Duodenal mucosa (tissue), 2 donors: Measurements from ENCODE around the gene BLID.

Experiments used
- H3K27ac ChIP-seq: one replicate; pipeline ENCODE4 v1.7.0; 2013; ENCODE audit warnings: low read depth, low read length
- H3K27me3 ChIP-seq, 2 donors: one replicate each; pipeline ENCODE4 v1.7.0; 2013; ENCODE audit warnings: low read length in 2 of 2, control low read depth in 1 of 2; ENCODE audit not compliant: insufficient read depth in 2 of 2, control insufficient read depth in 1 of 2
- H3K36me3 ChIP-seq, 2 donors: one replicate each; pipeline ENCODE4 v1.7.0; 2013; ENCODE audit warnings: low read length in 2 of 2, control low read depth in 1 of 2; ENCODE audit not compliant: insufficient read depth in 2 of 2, control insufficient read depth in 1 of 2
- H3K4me1 ChIP-seq, 2 donors: one replicate each; pipeline ENCODE4 v1.7.0; 2013; ENCODE audit warnings: low read length in 2 of 2, control low read depth in 1 of 2; ENCODE audit not compliant: insufficient read depth in 2 of 2, control insufficient read depth in 1 of 2
- H3K4me3 ChIP-seq, 2 donors: one replicate each; pipeline ENCODE4 v1.7.0; 2013; ENCODE audit warnings: low read length in 2 of 2, low read depth in 1 of 2
- H3K9ac ChIP-seq, 2 donors: one replicate each; pipeline ENCODE4 v1.7.0; 2013; ENCODE audit warnings: low read length in 2 of 2, low read depth in 1 of 2
- H3K9me3 ChIP-seq, 2 donors: one replicate each; pipeline ENCODE4 v1.7.0; 2013; ENCODE audit warnings: low read length in 2 of 2, control low read depth in 1 of 2; ENCODE audit not compliant: control insufficient read depth in 1 of 2

BLID gene

GRCh38 chr11:122105044-122105758 lies 10.8 kb downstream of the BLID start:
- Histone ChIP-seq H3K4me1 (no peaks in the 10 kb centered on the region), H3K9me3 (no peaks in the 10 kb centered on the region), H3K4me3 (no peak overlapping the region), H3K36me3 (no peaks in the 10 kb centered on the region), H3K27ac (no peak overlapping the region), H3K27me3 (peaks cover 0 to 8% of the 10 kb centered on the region in 2 donors), H3K9ac (no peak overlapping the region)

GRCh38 chr11:122104341-122104740 lies 11.7 kb downstream of the BLID start:
- Histone ChIP-seq H3K9me3 (no peaks in the 10 kb centered on the region), H3K27me3 (peaks cover 0 to 16% of the 10 kb centered on the region in 2 donors), H3K27ac (no peak overlapping the region), H3K4me1 (no peaks in the 10 kb centered on the region), H3K36me3 (no peaks in the 10 kb centered on the region), H3K9ac (no peak overlapping the region), H3K4me3 (no peak overlapping the region)

GRCh38 chr11:122103726-122104125 lies 12.3 kb downstream of the BLID start:
- H3K4me1 ChIP-seq, result no peaks in the 10 kb centered on the region
- no peak overlapping the region for H3K27ac ChIP-seq
- H3K4me3 ChIP-seq, result no peak overlapping the region
- H3K36me3 ChIP-seq, result no peaks in the 10 kb centered on the region
- H3K27me3 ChIP-seq, result peaks cover 0 to 16% of the 10 kb centered on the region in 2 donors
- no peaks in the 10 kb centered on the region for H3K9me3 ChIP-seq
- H3K9ac ChIP-seq, result no peak overlapping the region

- no peak overlapping the region for H3K9ac ChIP-seq
- H3K4me1 ChIP-seq, result no peaks in the 10 kb centered on the region
- H3K9me3 ChIP-seq, result no peaks in the 10 kb centered on the region
- no peak overlapping the region for H3K27ac ChIP-seq
- peaks cover 0 to 16% of the 10 kb centered on the region in 2 donors for H3K27me3 ChIP-seq
- no peak overlapping the region for H3K4me3 ChIP-seq
- no peaks in the 10 kb centered on the region for H3K36me3 ChIP-seq
These were observed 12.7 kb downstream of the BLID start for GRCh38 chr11:122103321-122103720.

- H3K9ac ChIP-seq, result no peak overlapping the region
- H3K4me3 ChIP-seq, result no peak overlapping the region
- H3K9me3 ChIP-seq, result no peaks in the 10 kb centered on the region
- no peaks in the 10 kb centered on the region for H3K36me3 ChIP-seq
- peaks cover 0 to 16% of the 10 kb centered on the region in 2 donors for H3K27me3 ChIP-seq
- no peaks in the 10 kb centered on the region for H3K4me1 ChIP-seq
- H3K27ac ChIP-seq, result no peak overlapping the region
These were observed 13.6 kb downstream of the BLID start for GRCh38 chr11:122102426-122102825.

GRCh38 chr11:122101625-122102291 lies 14.3 kb downstream of the BLID start:
- H3K4me3 ChIP-seq, result peak overlapping the region; percentile 36 to 56

GRCh38 chr11:122100756-122101080 lies 15.3 kb downstream of the BLID start:
- Histone ChIP-seq H3K27me3 (peaks cover 0 to 16% of the 10 kb centered on the region in 2 donors), H3K4me1 (no peaks in the 10 kb centered on the region), H3K4me3 (peak overlapping the region; percentile 36 to 56), H3K36me3 (no peaks in the 10 kb centered on the region), H3K9me3 (no peaks in the 10 kb centered on the region), H3K9ac (peak overlapping the region in 1 of 2 donors; percentile 39), H3K27ac (no peak overlapping the region)

More at GRCh38 chr11:122101625-122102291, 14.3 kb downstream of the BLID start:
- Histone ChIP-seq H3K9me3 (no peaks in the 10 kb centered on the region), H3K4me1 (no peaks in the 10 kb centered on the region), H3K27ac (no peak overlapping the region), H3K9ac (peak overlapping the region in 1 of 2 donors; percentile 39), H3K36me3 (no peaks in the 10 kb centered on the region), H3K27me3 (peaks cover 0 to 16% of the 10 kb centered on the region in 2 donors)

GRCh38 chr11:122100037-122100755 lies 15.8 kb downstream of the BLID start:
- no peaks in the 10 kb centered on the region for H3K9me3 ChIP-seq
- H3K4me1 ChIP-seq, result no peaks in the 10 kb centered on the region
- H3K27me3 ChIP-seq, result peaks cover 0 to 16% of the 10 kb centered on the region in 2 donors
- peak overlapping the region in 1 of 2 donors; percentile 39 for H3K9ac ChIP-seq
- H3K27ac ChIP-seq, result no peak overlapping the region
- H3K4me3 ChIP-seq, result peak overlapping the region; percentile 43 to 46
- no peaks in the 10 kb centered on the region for H3K36me3 ChIP-seq

- Histone ChIP-seq H3K27me3 (peaks cover 0 to 16% of the 10 kb centered on the region in 2 donors), H3K36me3 (no peaks in the 10 kb centered on the region), H3K27ac (no peak overlapping the region), H3K9ac (peak overlapping the region in 1 of 2 donors; percentile 36), H3K4me1 (no peaks in the 10 kb centered on the region), H3K9me3 (no peaks in the 10 kb centered on the region), H3K4me3 (peak overlapping the region; percentile 43 to 46)
These were observed 16.5 kb downstream of the BLID start for GRCh38 chr11:122099374-122100036.
